Measurements from ENCODE around the gene SCYL2.
"Not testable (repeated sequence)": the region's sequence is repeated elsewhere in the genome, so short reads cannot be mapped to it uniquely, and the experiment has no call there.

The SCYL2 gene, protein sequence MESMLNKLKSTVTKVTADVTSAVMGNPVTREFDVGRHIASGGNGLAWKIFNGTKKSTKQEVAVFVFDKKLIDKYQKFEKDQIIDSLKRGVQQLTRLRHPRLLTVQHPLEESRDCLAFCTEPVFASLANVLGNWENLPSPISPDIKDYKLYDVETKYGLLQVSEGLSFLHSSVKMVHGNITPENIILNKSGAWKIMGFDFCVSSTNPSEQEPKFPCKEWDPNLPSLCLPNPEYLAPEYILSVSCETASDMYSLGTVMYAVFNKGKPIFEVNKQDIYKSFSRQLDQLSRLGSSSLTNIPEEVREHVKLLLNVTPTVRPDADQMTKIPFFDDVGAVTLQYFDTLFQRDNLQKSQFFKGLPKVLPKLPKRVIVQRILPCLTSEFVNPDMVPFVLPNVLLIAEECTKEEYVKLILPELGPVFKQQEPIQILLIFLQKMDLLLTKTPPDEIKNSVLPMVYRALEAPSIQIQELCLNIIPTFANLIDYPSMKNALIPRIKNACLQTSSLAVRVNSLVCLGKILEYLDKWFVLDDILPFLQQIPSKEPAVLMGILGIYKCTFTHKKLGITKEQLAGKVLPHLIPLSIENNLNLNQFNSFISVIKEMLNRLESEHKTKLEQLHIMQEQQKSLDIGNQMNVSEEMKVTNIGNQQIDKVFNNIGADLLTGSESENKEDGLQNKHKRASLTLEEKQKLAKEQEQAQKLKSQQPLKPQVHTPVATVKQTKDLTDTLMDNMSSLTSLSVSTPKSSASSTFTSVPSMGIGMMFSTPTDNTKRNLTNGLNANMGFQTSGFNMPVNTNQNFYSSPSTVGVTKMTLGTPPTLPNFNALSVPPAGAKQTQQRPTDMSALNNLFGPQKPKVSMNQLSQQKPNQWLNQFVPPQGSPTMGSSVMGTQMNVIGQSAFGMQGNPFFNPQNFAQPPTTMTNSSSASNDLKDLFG

DNA sequence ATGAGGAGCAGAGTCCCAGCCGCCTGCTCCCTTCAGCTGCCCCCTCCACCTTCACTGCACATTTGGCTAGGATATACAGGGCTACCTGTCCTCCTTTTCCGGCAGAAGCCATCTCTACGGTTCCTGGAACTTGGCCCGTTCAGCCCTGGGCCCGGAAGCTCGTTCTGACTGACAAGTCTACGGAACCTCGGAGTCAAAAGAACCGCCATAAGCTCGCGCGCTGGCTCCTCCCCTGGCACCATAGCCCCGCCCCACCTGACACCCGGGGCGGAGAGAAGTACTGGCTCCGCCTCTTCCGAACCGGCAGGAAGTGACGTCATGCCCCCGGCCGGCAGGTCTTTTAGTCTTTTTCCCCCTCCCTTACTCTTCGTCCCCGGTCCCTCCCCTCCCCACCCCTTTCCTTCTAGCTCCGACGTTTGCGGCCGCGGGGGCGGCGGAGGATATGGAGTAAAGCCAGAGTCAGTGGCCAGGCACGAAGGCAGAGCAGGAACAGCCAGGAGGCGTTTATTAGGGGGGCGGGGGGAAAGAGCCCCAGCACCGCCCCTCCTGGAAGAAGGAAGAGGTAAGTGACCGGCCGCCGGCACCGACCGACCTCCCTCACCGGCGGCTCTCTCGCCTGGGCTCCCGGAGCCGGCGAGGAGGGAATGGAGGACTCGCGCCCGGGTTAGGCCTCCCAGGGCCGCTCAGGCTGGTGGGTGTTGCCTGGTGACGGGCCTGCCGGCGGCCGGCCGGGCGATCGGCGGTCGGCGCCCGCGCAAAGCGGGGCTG is at the start of gene SCYL2, which contains the start of gene DEPDC4:
TSS of gene SCYL2 (plus strand) at position 343 of the 768 bp plus-strand sequence. CDS start 15,794 bp downstream, outside the sequence.
TSS of gene DEPDC4 (minus strand) at position 245 of the 768 bp plus-strand sequence. CDS start at position 242, 3 bp downstream.
- TF ChIP-seq, protein P1, sequence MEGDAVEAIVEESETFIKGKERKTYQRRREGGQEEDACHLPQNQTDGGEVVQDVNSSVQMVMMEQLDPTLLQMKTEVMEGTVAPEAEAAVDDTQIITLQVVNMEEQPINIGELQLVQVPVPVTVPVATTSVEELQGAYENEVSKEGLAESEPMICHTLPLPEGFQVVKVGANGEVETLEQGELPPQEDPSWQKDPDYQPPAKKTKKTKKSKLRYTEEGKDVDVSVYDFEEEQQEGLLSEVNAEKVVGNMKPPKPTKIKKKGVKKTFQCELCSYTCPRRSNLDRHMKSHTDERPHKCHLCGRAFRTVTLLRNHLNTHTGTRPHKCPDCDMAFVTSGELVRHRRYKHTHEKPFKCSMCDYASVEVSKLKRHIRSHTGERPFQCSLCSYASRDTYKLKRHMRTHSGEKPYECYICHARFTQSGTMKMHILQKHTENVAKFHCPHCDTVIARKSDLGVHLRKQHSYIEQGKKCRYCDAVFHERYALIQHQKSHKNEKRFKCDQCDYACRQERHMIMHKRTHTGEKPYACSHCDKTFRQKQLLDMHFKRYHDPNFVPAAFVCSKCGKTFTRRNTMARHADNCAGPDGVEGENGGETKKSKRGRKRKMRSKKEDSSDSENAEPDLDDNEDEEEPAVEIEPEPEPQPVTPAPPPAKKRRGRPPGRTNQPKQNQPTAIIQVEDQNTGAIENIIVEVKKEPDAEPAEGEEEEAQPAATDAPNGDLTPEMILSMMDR (IDR thresholded peaks at IDR 0.05; ENCODE audit: control insufficient read depth, extremely low read depth, insufficient read depth), result no peak
- peak within 1 kb of the TSS; percentile 83 for H3K4me3 ChIP-seq (ENCODE audit: low read depth, low read length)
- DNase-seq (ENCODE audit: low read depth), result peak; percentile 86

DNA sequence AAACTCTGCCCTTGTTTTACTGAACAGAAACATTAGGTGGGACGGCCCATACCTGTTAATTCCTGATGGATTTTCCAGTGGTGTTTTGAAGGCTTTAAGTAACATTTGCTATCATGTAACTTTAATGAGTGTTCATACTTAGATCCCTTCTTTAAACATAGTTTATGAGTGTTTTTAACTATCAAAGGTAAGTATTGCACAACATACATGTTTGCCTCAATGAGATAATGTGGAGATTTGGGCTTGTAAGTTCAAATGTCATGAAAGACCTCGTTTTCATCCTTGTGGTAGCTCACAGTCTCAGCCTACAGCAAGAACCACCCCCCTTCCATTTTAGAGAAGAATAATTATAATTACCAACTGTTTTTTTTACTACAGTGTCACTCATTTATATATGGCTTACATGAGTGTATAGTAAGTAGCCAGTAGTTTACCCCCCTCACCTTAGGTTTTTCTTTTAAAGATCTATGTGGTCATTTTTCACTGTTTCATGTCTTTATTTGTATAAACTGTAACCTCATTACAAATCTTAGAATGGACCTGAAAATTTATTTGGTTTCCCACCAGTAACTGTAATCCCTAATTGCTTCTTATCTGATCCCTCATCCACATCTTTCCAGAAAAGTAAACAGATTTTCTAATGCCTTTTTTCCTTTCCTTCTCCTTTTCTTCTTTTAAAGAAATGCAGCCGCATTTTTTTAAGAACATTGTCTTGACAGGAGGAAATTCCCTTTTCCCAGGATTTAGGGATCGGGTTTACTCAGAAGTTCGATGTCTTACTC is 47.5 kb upstream of the SCYL2 start:
- TF ChIP-seq, protein P1 (IDR thresholded peaks at IDR 0.05; ENCODE audit: control insufficient read depth, extremely low read depth, insufficient read depth), result no peak
- no peak overlapping the region for H3K4me3 ChIP-seq (ENCODE audit: low read depth, low read length)
- no peak for DNase-seq (ENCODE audit: low read depth)

DNA sequence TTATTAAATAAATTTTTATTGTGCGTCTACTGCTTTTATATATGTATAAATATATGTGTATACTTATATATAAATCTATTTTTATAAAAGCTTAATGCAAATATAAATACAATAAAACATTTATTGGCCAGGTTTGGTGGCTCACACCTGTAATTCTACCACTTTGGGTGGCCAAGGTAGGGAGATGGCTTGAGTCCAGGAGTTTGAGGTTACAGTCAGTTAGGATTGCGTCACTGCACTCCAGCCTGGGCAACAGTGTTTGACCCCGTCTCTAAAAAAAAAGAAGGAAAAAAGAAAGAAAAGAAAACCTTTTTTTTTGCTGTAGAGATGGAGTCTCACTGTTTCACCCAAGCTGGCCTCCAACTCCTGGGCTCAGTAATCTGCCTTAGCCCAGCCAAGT is 45.5 kb upstream of the SCYL2 start:
- no peak overlapping the region for H3K4me3 ChIP-seq (ENCODE audit: low read depth, low read length)
- TF ChIP-seq, protein P1 (IDR thresholded peaks at IDR 0.05; ENCODE audit: control insufficient read depth, extremely low read depth, insufficient read depth), result no peak
- DNase-seq (ENCODE audit: low read depth), result peak; percentile 83

DNA sequence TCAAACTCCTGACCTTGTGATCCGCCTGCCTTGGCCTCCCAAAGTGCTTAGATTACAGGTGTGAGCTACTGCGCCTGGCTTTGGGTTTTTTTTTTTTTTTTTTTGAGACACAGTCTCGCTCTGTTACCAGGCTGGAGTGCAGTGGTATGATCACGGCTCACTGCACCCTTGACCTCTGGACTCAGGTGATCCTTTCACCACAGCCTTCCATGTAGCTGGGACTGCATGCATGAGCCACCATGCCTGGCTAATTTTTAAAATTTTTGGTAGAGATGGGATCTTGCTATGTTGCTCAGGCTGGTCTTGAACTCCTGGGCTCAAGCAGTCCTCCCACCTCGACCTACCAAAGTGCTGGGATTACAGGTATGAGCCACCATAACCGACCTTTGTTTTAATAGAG is 44.8 kb upstream of the SCYL2 start:
- not testable (repeated sequence) for H3K4me3 ChIP-seq (ENCODE audit: low read depth, low read length); DNase-seq (ENCODE audit: low read depth)

DNA sequence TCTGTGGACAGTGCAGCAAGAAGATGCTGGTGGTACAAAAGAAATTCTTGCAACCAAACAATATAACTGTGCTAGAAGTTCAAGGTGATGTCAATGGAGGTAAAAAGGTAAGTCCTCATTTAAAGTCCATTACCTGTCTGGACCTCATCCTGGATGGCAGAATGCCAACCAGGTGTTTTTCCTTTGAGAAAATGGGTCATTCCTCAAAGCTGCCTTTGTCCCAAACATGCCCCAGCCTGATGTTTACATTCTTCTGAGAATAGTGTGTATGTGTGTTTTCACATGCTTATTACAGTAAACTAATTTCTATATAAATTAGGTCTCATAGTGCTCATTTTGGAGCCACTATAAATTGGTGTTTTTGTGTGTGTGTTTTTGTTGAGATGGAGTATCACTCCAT is 41.5 kb upstream of the SCYL2 start:
- no peak for DNase-seq (ENCODE audit: low read depth)
- no peak overlapping the region for H3K4me3 ChIP-seq (ENCODE audit: low read depth, low read length)
- TF ChIP-seq, protein P1 (IDR thresholded peaks at IDR 0.05; ENCODE audit: control insufficient read depth, extremely low read depth, insufficient read depth), result no peak

DNA sequence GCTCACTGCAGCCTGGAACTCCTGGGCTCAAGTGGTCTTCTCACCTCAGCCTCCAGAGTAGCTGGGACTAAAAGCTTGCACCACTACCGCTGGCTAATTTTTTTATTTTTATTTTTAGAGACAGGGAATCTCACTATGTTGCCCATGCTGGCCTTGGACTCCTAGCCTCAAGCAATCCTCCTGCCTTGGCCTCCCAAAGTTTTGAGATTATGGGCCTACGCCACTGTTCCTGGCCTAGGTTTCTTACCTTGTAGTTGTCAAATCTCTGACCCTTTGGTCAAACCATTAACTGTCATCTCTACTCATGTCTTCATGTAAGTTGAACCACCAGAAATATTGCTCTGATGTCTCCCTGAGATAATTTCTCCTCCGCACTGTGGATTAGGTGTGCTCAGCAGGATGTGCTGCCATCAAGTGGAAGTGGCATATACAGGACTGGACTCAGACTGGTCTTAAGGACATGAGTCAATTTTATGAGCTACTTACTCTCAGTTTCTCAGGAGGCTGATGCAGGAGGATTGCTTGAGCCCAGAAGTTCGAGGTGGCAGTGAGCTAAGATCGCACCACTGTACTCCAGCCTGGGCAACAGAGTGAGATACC is 37.8 kb upstream of the SCYL2 start:
- DNase-seq (ENCODE audit: low read depth), result peak; percentile 41
- TF ChIP-seq, protein P1 (IDR thresholded peaks at IDR 0.05; ENCODE audit: control insufficient read depth, extremely low read depth, insufficient read depth), result peak; percentile 51
- H3K4me3 ChIP-seq (ENCODE audit: low read depth, low read length), result no peak overlapping the region

Measured in LNCaP clone FGC (cell line).